Measurements from ENCODE around the gene SNX33.
"Not testable (repeated sequence)": the region's sequence is repeated elsewhere in the genome, so short reads cannot be mapped to it uniquely, and the experiment has no call there.

DNA sequence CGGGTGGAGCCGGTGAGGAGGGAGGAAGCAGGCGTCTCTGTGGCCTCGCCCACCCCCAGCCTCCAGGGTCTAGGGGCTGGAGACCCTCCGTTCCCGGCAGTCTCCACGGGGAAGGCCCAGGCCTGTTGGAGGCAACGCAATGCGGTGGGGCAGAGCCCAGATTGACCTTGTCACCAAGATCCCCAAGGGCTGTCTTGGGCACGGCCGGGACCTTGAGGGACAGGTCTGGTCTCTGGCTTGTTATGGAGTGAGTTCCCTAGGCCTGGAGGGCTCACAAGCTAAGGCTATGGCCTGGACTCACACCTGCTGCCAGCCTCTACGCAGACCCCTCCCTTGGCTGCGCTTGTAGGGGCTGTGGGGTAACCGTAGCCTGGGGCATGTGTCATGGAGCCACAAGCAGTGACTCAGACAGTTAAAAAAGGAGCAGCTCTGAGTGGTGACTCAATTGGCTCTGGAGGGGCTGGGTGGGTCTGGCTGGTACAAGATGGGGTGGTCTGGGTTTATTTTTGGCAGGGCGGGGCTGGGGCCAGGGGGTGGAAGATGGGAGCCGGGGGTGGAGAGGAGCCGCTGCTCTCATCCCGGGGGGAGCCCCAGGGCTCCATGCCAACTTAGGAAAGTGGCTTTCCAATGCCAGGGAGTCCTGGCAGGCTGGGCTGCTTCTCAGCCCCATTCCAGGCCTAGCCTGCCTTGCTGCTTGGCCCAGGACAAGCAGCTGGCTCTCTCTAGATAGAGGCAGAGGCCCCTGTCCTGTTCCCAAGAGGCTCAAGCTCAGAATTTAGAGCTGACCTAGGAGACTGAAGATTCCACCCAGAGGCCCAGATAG is 55.9 kb downstream of the SNX33 start:
- TF ChIP-seq, protein P1, sequence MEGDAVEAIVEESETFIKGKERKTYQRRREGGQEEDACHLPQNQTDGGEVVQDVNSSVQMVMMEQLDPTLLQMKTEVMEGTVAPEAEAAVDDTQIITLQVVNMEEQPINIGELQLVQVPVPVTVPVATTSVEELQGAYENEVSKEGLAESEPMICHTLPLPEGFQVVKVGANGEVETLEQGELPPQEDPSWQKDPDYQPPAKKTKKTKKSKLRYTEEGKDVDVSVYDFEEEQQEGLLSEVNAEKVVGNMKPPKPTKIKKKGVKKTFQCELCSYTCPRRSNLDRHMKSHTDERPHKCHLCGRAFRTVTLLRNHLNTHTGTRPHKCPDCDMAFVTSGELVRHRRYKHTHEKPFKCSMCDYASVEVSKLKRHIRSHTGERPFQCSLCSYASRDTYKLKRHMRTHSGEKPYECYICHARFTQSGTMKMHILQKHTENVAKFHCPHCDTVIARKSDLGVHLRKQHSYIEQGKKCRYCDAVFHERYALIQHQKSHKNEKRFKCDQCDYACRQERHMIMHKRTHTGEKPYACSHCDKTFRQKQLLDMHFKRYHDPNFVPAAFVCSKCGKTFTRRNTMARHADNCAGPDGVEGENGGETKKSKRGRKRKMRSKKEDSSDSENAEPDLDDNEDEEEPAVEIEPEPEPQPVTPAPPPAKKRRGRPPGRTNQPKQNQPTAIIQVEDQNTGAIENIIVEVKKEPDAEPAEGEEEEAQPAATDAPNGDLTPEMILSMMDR (conservative IDR thresholded peaks at IDR 0.05; ENCODE audit: low read length), result not testable (repeated sequence)
- TF ChIP-seq EZH2phosphoT487 (IDR thresholded peaks at IDR 0.05; ENCODE audit: borderline replicate concordance, low read depth, low read length), result not testable (repeated sequence)

All from OCI-LY7 (cell line).